HepG2 (cell line): ENCODE results near the gene PHF2. TPM values are rescaled to one million over a fixed set of nuclear protein-coding genes. Genes with fewer than 3 reads are reported as not detected.

ENCODE experiments used
- ATAC-seq: fragments of 200-7000 bp; cut with Tn5 transposase; 3 replicates; pipeline ENCODE4 v1.9.1; 2020; ENCODE audit warnings: mild to moderate bottlenecking, moderate library complexity
- BruUV-seq: library from RNA; stranded (reverse); fragments of 400-500 nt; replicated peaks from 2 replicates; lab custom pipeline; 2021; lab: Mats Ljungman, UMichigan
- CTCF ChIA-PET: fragments of 300-600 bp; formaldehyde crosslinking; extraction: SDS; loops from one replicate; lab custom pipeline; 2021; ENCODE audit warnings: low total read pairs, inconsistent platforms, low intra/inter-chr PET ratio; lab: Yijun Ruan, JAX
- POLR2A ChIA-PET: fragments of 350-600 bp; sonication (Branson Sonifier 250); formaldehyde crosslinking; loops from one replicate; lab custom pipeline; 2020; ENCODE audit warnings: antibody characterized with exemption, inconsistent platforms; lab: Yijun Ruan, JAX
- DNase-seq: peaks from one replicate; pipeline ENCODE4 v3.0.0-alpha.2; 2015; ENCODE audit warnings: low spot score
- FAIRE-seq: peaks from 3 replicates; lab custom pipeline; 2011; peaks lifted over from hg19 to GRCh38; lab: Jason Lieb, UNC
- H2AFZ ChIP-seq: one replicate; pipeline ENCODE4 v1.6.1; 2011; ENCODE audit warnings: low read length, inconsistent platforms
- H3K27ac ChIP-seq: fragments of 300-600 bp; 3 replicates; pipeline ENCODE4 v1.8.0; 2011; ENCODE audit warnings: mixed run types, mild to moderate bottlenecking, mixed read lengths, low read length, inconsistent platforms; ENCODE audit not compliant: insufficient read depth; ENCODE audit errors: extremely low read length
- H3K27me3 ChIP-seq, 2 experiments: fragments of 200-600 bp in 1 of 2; 2 replicates in 1 of 2; 3 replicates in 1 of 2; pipeline versions ENCODE4 v1.6.0 to v1.8.0; 2011; ENCODE audit warnings: low read length in 2 of 2, mild to moderate bottlenecking in 2 of 2, moderate library complexity in 2 of 2, inconsistent platforms in 1 of 2; ENCODE audit not compliant: insufficient read depth in 2 of 2, control insufficient read depth in 1 of 2
- H3K36me3 ChIP-seq, 2 experiments: fragments of 200-600 bp in 1 of 2; replicated peaks in 1 of 2; 2 replicates in 1 of 2; 3 replicates in 1 of 2; pipeline versions ENCODE4 v1.5.1 to v1.8.0; 2011; ENCODE audit warnings: low read length in 2 of 2, inconsistent platforms in 1 of 2; ENCODE audit not compliant: insufficient read depth in 2 of 2, control insufficient read depth in 1 of 2
- H3K4me1 ChIP-seq: 2 replicates; pipeline ENCODE4 v1.5.1; 2012; ENCODE audit warnings: low read length, inconsistent platforms; ENCODE audit not compliant: insufficient read depth
- H3K4me2 ChIP-seq: 2 replicates; pipeline ENCODE4 v1.6.0; 2011; ENCODE audit warnings: low read depth, low read length, inconsistent platforms
- H3K4me3 ChIP-seq, 3 experiments: fragments of 200-600 bp in 1 of 3; sonication (generic), shearing (Covaris generic) in 1 of 3; replicated peaks in 1 of 3; 2 replicates each; pipeline ENCODE4 v1.5.1; 2011 to 2016; ENCODE audit warnings: low read length in 3 of 3, inconsistent platforms in 2 of 3, low read depth in 2 of 3, mild to moderate bottlenecking in 2 of 3, control low read depth in 1 of 3, mixed read lengths in 1 of 3; ENCODE audit not compliant: insufficient read depth in 1 of 3
- H3K79me2 ChIP-seq: one replicate; pipeline ENCODE4 v1.6.1; 2011; ENCODE audit warnings: low read length, inconsistent platforms; ENCODE audit not compliant: insufficient read depth
- H3K9ac ChIP-seq: 2 replicates; pipeline ENCODE4 v1.6.0; 2011; ENCODE audit warnings: mild to moderate bottlenecking, low read depth, low read length, inconsistent platforms; ENCODE audit not compliant: insufficient read depth
- H3K9me3 ChIP-seq: 2 replicates; pipeline ENCODE4 v1.5.1; 2012; ENCODE audit warnings: mild to moderate bottlenecking, low read length
- H4K20me1 ChIP-seq: 2 replicates; pipeline ENCODE4 v1.6.0; 2011; ENCODE audit warnings: inconsistent platforms, mild to moderate bottlenecking, low read length, moderate library complexity; ENCODE audit not compliant: insufficient read depth
- MTA3 ChIP-seq: sonication (generic); formaldehyde crosslinking; IDR thresholded peaks from 2 replicates; pipeline ENCODE4 v1.4.0; 2020; ENCODE audit warnings: missing genetic modification reagents
- ZNF12 ChIP-seq: sonication (generic); formaldehyde crosslinking; IDR thresholded peaks from 2 replicates; pipeline ENCODE4 v1.5.0; 2020; ENCODE audit warnings: missing genetic modification reagents
- ZNF333 ChIP-seq: sonication (generic); formaldehyde crosslinking; IDR thresholded peaks from 2 replicates; pipeline ENCODE4 v1.4.0; 2020; ENCODE audit warnings: mild to moderate bottlenecking, missing genetic modification reagents, borderline replicate concordance
- ZNF431 ChIP-seq: sonication (generic); formaldehyde crosslinking; IDR thresholded peaks from 2 replicates; pipeline ENCODE4 v1.9.0; 2022; ENCODE audit warnings: missing genetic modification reagents, low read depth, mild to moderate bottlenecking, borderline replicate concordance
- whole genome bisulfite sequencing: methylation state at CpG from one replicate; pipeline ENCODE4 v1.1.6; 2017; ENCODE audit warnings: low lambda C conversion rate; 5-methylcytosine and 5-hydroxymethylcytosine counted together
- in situ Hi-C: cut with HindIII; loops from 2 replicates; pipeline ENCODE4 v1.10.0; 2017; ENCODE audit warnings: low pct_unique_long_range_greater_than_20kb; ENCODE audit not compliant: extremely low pct_ligation_motif_present
- intact Hi-C: fragments of 100-400 bp; cut with micrococcal nuclease; formaldehyde crosslinking; loops from one replicate; pipeline ENCODE4 v1.10.0; 2022; ENCODE audit not compliant: unreplicated experiment
- polyA plus RNA-seq, 8 experiments: library from polyadenylated mRNA; depleted of rRNA in 3 of 8; stranded (reverse) in 7 of 8; unstranded in 1 of 8; fragments of >200 nt; fragmentation: Illumina TruSeq in 4 of 8; extraction: Trizol in 4 of 8; gene quantifications; 2 replicates each; pipeline versions ENCODE4 v1.2.1 to v1.2.3, GENCODE V29; 2011 to 2016; ENCODE audit warnings: low read depth in 4 of 8, missing spikeins in 1 of 8, mixed read lengths in 1 of 8; ENCODE audit not compliant: insufficient read depth in 1 of 8
- total RNA-seq, 5 experiments: library from RNA; depleted of rRNA; stranded (reverse); fragments of >200 nt; fragmentation: Illumina TruSeq; extraction: Trizol; gene quantifications; 2 replicates each; pipeline ENCODE4 v1.2.3, GENCODE V29; 2016; ENCODE audit warnings: low read depth in 1 of 5
- TF ChIP-seq, protein P1 (sequence below): sonication (generic); formaldehyde crosslinking; IDR thresholded peaks from 2 replicates; pipeline ENCODE4 v1.8.1; 2023; ENCODE audit warnings: mild to moderate bottlenecking, missing genetic modification reagents, borderline replicate concordance
- TF ChIP-seq, protein P2 (sequence below): sonication (generic); formaldehyde crosslinking; IDR thresholded peaks from 2 replicates; pipeline ENCODE4 v1.4.0; 2020; ENCODE audit warnings: missing genetic modification reagents

The PHF2 gene
- total and polyA plus RNA-seq, 2 of the 13 experiments (the other 11 are each of a cell fraction or from before 2014, with no cell fraction given) = 6.6 to 9.1 TPM

DNA sequence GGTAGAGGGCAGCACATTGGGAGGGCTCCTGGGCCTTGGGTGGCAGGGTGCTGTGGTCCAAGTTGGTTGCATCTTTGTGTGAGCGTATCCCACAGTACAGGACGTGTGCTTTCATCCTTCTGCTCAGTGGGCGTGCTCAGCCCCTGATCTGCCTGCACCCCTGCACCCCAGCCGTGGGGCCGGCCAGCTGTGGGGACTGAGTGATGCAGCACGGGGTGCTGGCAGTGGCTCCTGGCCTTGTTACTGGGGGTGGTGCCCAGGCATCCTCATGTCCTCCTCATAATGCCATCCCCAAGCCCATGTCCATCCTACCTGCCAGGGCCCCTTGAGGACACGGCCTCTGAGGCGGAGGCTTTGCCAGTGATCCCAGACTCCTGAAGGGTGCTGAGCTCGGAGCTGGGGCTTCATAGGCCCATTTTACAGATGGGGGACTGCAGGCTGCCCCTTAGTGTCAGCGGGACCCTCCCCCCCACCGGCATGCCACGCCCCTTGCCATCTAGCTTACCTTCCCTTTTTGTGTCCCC, 100.7 kb downstream of the PHF2 start (continued):
- no peak for TF ChIP-seq ZNF333 (CRISPR knock-in tag)

DNA sequence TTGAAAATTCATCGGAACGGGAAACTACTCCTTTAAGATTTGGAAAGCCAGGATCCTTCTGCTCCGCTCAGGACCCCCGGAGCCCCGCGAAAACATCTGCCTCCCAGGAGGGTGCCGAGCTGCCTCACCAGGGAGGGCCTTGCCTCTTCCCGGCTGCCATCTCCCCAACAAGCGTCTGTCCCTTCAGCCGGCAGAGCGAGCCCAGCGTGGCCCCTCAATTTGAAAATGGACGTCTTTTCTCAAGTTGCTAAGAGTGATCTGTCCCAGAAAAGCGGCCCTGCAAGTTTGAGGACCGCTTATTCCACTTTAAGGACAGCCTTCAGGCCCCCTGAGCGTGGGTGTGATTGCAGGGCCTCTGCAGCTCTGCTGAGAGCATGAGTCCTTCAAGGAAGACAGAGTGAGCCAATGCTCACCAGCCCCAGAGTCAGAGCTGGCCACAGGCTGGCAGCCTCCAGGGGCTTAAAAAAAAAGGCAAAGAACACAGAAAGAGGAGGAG, 101.3 kb downstream of the PHF2 start:
- 98% methylated on average over 9 of the region's 16 CpGs for WGBS
- intact Hi-C loops (no loop called here), in situ Hi-C loops (no loop called here)
- TF ChIP-seq MTA3 (CRISPR knock-in tag) (no peak), ZNF12 (CRISPR knock-in tag) (no peak), ZNF431 (CRISPR knock-in tag) (no peak)
- TF ChIP-seq, protein P1, sequence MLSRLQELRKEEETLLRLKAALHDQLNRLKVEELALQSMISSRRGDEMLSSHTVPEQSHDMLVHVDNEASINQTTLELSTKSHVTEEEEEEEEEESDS = no peak
- TF ChIP-seq, protein P2, sequence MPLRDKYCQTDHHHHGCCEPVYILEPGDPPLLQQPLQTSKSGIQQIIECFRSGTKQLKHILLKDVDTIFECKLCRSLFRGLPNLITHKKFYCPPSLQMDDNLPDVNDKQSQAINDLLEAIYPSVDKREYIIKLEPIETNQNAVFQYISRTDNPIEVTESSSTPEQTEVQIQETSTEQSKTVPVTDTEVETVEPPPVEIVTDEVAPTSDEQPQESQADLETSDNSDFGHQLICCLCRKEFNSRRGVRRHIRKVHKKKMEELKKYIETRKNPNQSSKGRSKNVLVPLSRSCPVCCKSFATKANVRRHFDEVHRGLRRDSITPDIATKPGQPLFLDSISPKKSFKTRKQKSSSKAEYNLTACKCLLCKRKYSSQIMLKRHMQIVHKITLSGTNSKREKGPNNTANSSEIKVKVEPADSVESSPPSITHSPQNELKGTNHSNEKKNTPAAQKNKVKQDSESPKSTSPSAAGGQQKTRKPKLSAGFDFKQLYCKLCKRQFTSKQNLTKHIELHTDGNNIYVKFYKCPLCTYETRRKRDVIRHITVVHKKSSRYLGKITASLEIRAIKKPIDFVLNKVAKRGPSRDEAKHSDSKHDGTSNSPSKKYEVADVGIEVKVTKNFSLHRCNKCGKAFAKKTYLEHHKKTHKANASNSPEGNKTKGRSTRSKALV (CRISPR knock-in tag) = no peak
- H4K20me1 ChIP-seq = no peaks in the 10 kb centered on the region
- H3K27me3 ChIP-seq = no peaks in the 10 kb centered on the region
- no peaks in the 10 kb centered on the region for H3K79me2 ChIP-seq
- H3K9ac ChIP-seq = no peak overlapping the region
- ChIA-PET POLR2A (no interaction called here), CTCF (no interaction called here)
- H3K4me1 ChIP-seq = peaks cover 19% of the 10 kb centered on the region
- H3K4me2 ChIP-seq = no peak overlapping the region
- no peak overlapping the region for H2AFZ ChIP-seq
- H3K4me3 ChIP-seq = no peak overlapping the region
- no peak for ATAC-seq
- no peaks in the 10 kb centered on the region for H3K9me3 ChIP-seq
- no peak for DNase-seq
- FAIRE-seq = no peak
- no TSS peak for BruUV-seq
- H3K36me3 ChIP-seq = peaks cover 0 to 4% of the 10 kb centered on the region in 2 experiments; a peak in 3 of 5 replicates
- H3K27ac ChIP-seq = no peak overlapping the region
